ENCODE results near the gene GLRA1. TPM values are rescaled to one million over a fixed set of nuclear protein-coding genes. Genes with fewer than 3 reads are reported as not detected.
"Not testable (repeated sequence)": the region's sequence is repeated elsewhere in the genome, so short reads cannot be mapped to it uniquely, and the experiment has no call there.

The GLRA1 gene
- polyA plus RNA-seq, 3 donors = not detected

- no peak overlapping the region for H3K4me3 Mint-ChIP-seq
- H3K9me3 Mint-ChIP-seq = peaks cover 0 to 3% (median 0%) of the 10 kb centered on the region in 7 donors
- intact Hi-C loops (cut with micrococcal nuclease) = no loop called here
- no peak overlapping the region for H3K27ac ChIP-seq (ENCODE audit: low read depth in 1 of 2, low read length in 2 of 2)
- no peak overlapping the region for H2AFZ ChIP-seq (ENCODE audit: insufficient read depth, low read depth, low read length, poor library complexity, severe bottlenecking)
- no peaks in the 10 kb centered on the region for H3K4me1 Mint-ChIP-seq
- no peak for TF ChIP-seq CTCF (IDR thresholded peaks at IDR 0.05)
- H3K27me3 ChIP-seq (ENCODE audit: control insufficient read depth in 2 of 2, insufficient read depth in 2 of 2, low read length in 2 of 2) = no peaks in the 10 kb centered on the region
- no peaks in the 10 kb centered on the region for H3K9me3 ChIP-seq (replicated peaks in 1 of 2; ENCODE audit: control insufficient read depth in 1 of 2, insufficient read depth in 1 of 2, low read length in 2 of 2)
- H3K36me3 ChIP-seq (replicated peaks in 1 of 2; ENCODE audit: control insufficient read depth in 1 of 2, insufficient read depth in 2 of 2, low read length in 2 of 2) = no peaks in the 10 kb centered on the region
- H3K4me3 ChIP-seq (replicated peaks in 1 of 3; ENCODE audit: low read depth in 2 of 3, low read length in 3 of 3) = no peak overlapping the region
- H4K20me1 ChIP-seq (ENCODE audit: insufficient read depth, low read length) = no peaks in the 10 kb centered on the region
- no CpG with 5 or more reads among the region's 3 CpGs for WGBS (ENCODE audit: insufficient coverage)
- peaks cover 0 to 1% (median 0%) of the 10 kb centered on the region in 3 donors for H3K27me3 Mint-ChIP-seq (ENCODE audit: low read depth in 3 of 3)
- no peaks in the 10 kb centered on the region for H3K36me3 Mint-ChIP-seq
- no peaks in the 10 kb centered on the region for H3K79me2 ChIP-seq (ENCODE audit: insufficient read depth, low read length)
- no peak overlapping the region for H3K9ac ChIP-seq (ENCODE audit: insufficient read depth, low read length, poor library complexity, severe bottlenecking)
- no peak overlapping the region for H3K27ac Mint-ChIP-seq
- DNase-seq = no peak
- no peaks in the 10 kb centered on the region for H3K4me1 ChIP-seq (ENCODE audit: control insufficient read depth in 1 of 2, insufficient read depth in 2 of 2, low read length in 2 of 2)
- no peak overlapping the region for H3K4me2 ChIP-seq (replicated peaks; ENCODE audit: extremely low read depth, low read length, poor library complexity, severe bottlenecking)
These were observed 28.5 kb downstream of the GLRA1 start for GRCh38 chr5:151896031-151896691.

- H3K9ac ChIP-seq (ENCODE audit: insufficient read depth, low read length, poor library complexity, severe bottlenecking) = no peak overlapping the region
- TF ChIP-seq CTCF (IDR thresholded peaks at IDR 0.05) = no peak
- no peak overlapping the region for H3K4me3 Mint-ChIP-seq
- no peak overlapping the region for H3K27ac ChIP-seq (ENCODE audit: low read depth in 1 of 2, low read length in 2 of 2)
- H3K9me3 ChIP-seq (replicated peaks in 1 of 2; ENCODE audit: control insufficient read depth in 1 of 2, insufficient read depth in 1 of 2, low read length in 2 of 2) = no peaks in the 10 kb centered on the region
- intact Hi-C loops (cut with micrococcal nuclease) = no loop called here
- H3K4me1 ChIP-seq (ENCODE audit: control insufficient read depth in 1 of 2, insufficient read depth in 2 of 2, low read length in 2 of 2) = no peaks in the 10 kb centered on the region
- H2AFZ ChIP-seq (ENCODE audit: insufficient read depth, low read depth, low read length, poor library complexity, severe bottlenecking) = no peak overlapping the region
- no peaks in the 10 kb centered on the region for H3K36me3 Mint-ChIP-seq
- no peaks in the 10 kb centered on the region for H3K79me2 ChIP-seq (ENCODE audit: insufficient read depth, low read length)
- no peak for DNase-seq
- peaks cover 0 to 3% (median 0%) of the 10 kb centered on the region in 7 donors for H3K9me3 Mint-ChIP-seq
- H3K27me3 ChIP-seq (ENCODE audit: control insufficient read depth in 2 of 2, insufficient read depth in 2 of 2, low read length in 2 of 2) = no peaks in the 10 kb centered on the region
- H3K4me1 Mint-ChIP-seq = no peaks in the 10 kb centered on the region
- WGBS (ENCODE audit: insufficient coverage) = 58% methylated on average over 3 of the region's 5 CpGs
- peaks cover 0 to 1% (median 0%) of the 10 kb centered on the region in 3 donors for H3K27me3 Mint-ChIP-seq (ENCODE audit: low read depth in 3 of 3)
- H3K4me2 ChIP-seq (replicated peaks; ENCODE audit: extremely low read depth, low read length, poor library complexity, severe bottlenecking) = no peak overlapping the region
- H4K20me1 ChIP-seq (ENCODE audit: insufficient read depth, low read length) = no peaks in the 10 kb centered on the region
- no peak overlapping the region for H3K27ac Mint-ChIP-seq
- H3K36me3 ChIP-seq (replicated peaks in 1 of 2; ENCODE audit: control insufficient read depth in 1 of 2, insufficient read depth in 2 of 2, low read length in 2 of 2) = no peaks in the 10 kb centered on the region
- H3K4me3 ChIP-seq (replicated peaks in 1 of 3; ENCODE audit: low read depth in 2 of 3, low read length in 3 of 3) = no peak overlapping the region
These were observed 29.0 kb downstream of the GLRA1 start for GRCh38 chr5:151895660-151896030.

GRCh38 chr5:151893485-151893884, 31.2 kb downstream of the GLRA1 start:
- H3K27me3 Mint-ChIP-seq (ENCODE audit: low read depth in 3 of 3); H3K4me3 ChIP-seq (replicated peaks in 1 of 3; ENCODE audit: low read depth in 2 of 3, low read length in 3 of 3); H3K27me3 ChIP-seq (ENCODE audit: control insufficient read depth in 2 of 2, insufficient read depth in 2 of 2, low read length in 2 of 2); H3K79me2 ChIP-seq (ENCODE audit: insufficient read depth, low read length); H3K36me3 Mint-ChIP-seq; H3K27ac ChIP-seq (ENCODE audit: low read depth in 1 of 2, low read length in 2 of 2); H4K20me1 ChIP-seq (ENCODE audit: insufficient read depth, low read length); H3K4me3 Mint-ChIP-seq; H3K9me3 Mint-ChIP-seq; H3K4me1 ChIP-seq (ENCODE audit: control insufficient read depth in 1 of 2, insufficient read depth in 2 of 2, low read length in 2 of 2); H3K27ac Mint-ChIP-seq; H3K36me3 ChIP-seq (replicated peaks in 1 of 2; ENCODE audit: control insufficient read depth in 1 of 2, insufficient read depth in 2 of 2, low read length in 2 of 2); H3K9ac ChIP-seq (ENCODE audit: insufficient read depth, low read length, poor library complexity, severe bottlenecking); intact Hi-C loops (cut with micrococcal nuclease); H3K9me3 ChIP-seq (replicated peaks in 1 of 2; ENCODE audit: control insufficient read depth in 1 of 2, insufficient read depth in 1 of 2, low read length in 2 of 2); H3K4me2 ChIP-seq (replicated peaks; ENCODE audit: extremely low read depth, low read length, poor library complexity, severe bottlenecking); H2AFZ ChIP-seq (ENCODE audit: insufficient read depth, low read depth, low read length, poor library complexity, severe bottlenecking); DNase-seq; H3K4me1 Mint-ChIP-seq: not testable (repeated sequence)
- WGBS (ENCODE audit: insufficient coverage) = no CpG with 5 or more reads among the region's 2 CpGs
